ENCODE results near the gene OSER1.

- TF ChIP-seq, protein P1, sequence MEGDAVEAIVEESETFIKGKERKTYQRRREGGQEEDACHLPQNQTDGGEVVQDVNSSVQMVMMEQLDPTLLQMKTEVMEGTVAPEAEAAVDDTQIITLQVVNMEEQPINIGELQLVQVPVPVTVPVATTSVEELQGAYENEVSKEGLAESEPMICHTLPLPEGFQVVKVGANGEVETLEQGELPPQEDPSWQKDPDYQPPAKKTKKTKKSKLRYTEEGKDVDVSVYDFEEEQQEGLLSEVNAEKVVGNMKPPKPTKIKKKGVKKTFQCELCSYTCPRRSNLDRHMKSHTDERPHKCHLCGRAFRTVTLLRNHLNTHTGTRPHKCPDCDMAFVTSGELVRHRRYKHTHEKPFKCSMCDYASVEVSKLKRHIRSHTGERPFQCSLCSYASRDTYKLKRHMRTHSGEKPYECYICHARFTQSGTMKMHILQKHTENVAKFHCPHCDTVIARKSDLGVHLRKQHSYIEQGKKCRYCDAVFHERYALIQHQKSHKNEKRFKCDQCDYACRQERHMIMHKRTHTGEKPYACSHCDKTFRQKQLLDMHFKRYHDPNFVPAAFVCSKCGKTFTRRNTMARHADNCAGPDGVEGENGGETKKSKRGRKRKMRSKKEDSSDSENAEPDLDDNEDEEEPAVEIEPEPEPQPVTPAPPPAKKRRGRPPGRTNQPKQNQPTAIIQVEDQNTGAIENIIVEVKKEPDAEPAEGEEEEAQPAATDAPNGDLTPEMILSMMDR (IDR thresholded peaks at IDR 0.05; ENCODE audit: low read depth, low read length, poor library complexity, severe bottlenecking), result no peak
- no peak for TF ChIP-seq EZH2phosphoT487 (IDR thresholded peaks at IDR 0.05; ENCODE audit: borderline replicate concordance, low read length)
Measured at GRCh38 chr20:44233436-44234016, 23.0 kb upstream of the OSER1 start.
